Stimulated activated CD4-positive, alpha-beta T cell treated with anti-CD3 and anti-CD28 coated beads, TNF-alpha, amount 100 ng/mL, for 48 hours (primary cell): Measurements from ENCODE around the gene PREP.
"Not testable (repeated sequence)": the region's sequence is repeated elsewhere in the genome, so short reads cannot be mapped to it uniquely, and the experiment has no call there.

ENCODE experiments used
- DNase-seq, 3 donors: peaks; one replicate each; pipeline ENCODE4 v3.0.0-alpha.2; 2020; ENCODE audit warnings: low read depth in 3 of 3

Gene PREP

DNA sequence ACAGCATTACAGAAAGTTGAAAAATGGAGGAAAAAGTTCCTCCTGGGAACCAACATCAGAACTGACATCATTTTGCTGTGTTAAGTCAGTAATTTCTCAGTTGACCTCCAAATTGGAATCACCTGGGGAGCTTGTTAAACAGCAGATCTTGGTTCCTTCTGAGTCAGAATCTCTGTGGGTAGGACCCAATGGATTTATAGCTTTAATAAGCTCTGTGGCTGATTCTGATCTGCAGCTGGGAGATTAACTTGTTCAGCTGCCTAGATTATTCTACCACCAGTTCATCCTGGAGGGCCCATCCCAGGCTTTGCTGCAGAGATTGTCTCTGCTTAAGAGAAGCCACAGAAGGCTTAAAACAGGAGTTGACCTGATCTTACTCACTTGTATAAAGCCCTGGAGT, 132.4 kb downstream of the PREP start:
- no peak for DNase-seq

DNA sequence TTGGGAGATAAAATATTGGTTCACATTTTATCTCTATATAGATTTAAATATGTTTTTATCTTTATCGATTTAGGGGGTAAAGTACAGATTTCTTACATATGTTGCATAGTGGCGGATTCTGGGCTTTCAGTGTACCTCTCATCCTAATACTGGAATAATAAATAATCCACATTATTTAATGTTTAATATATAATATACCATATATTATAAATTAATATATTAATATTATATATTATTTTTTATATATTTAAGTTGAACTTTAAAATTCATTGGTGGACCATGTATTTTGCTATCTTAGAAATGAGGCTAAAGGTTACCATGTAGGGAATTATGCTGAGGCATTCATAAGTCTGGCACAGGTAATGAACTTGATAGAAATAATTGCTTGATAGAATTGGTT, 133.5 kb downstream of the PREP start:
- DNase-seq, result no peak

DNA sequence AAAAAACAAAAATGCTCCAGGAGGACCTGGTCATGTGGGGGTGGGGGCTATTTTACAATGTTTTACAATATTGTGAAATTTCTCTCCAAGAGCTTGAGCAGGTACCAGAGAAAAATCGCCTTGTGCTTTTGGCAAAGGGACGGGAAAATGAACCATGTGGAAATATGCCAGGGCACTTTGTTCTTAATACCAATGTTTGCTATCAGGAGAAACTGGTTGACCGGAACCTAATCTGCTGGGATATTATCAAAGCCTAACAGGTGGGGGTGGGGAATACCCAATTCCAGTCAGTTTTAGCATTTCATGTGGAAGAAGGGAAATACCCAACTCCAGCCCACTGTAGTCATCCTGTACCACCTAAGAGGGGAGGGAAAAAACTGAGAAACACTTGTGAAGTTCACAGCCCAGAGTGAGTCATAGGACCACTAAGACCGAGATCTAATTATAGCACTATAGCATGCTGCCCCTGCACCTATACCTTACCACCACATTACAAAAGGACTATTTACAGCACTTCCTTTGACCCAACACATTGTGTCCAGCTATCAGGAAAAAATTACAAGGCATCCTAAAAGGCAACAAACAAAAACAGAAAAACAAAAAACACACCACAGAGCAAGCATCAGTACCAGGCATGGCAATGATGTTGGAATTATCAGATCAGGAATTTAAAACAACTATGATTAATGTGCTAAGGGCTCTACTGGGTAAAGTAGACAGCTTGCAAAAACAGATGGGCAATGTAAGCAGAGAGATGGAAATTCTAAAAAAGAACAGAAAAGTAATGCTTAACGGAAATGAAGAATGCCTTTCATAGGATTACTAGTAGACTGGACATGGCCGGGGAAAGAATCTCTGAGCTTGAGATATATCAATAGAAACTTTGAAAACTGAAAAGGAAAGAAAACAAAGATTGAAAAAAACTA, 138.9 kb downstream of the PREP start:
- DNase-seq, result no peak

- DNase-seq, result no peak
Measured at GRCh38 chr6:105259913-105260889, 142.7 kb downstream of the PREP start.

- DNase-seq, result no peak
Measured at GRCh38 chr6:105258816-105259215, 144.1 kb downstream of the PREP start.

GRCh38 chr6:105257340-105257739, 145.5 kb downstream of the PREP start:
- no peak for DNase-seq

GRCh38 chr6:105256619-105257018, 146.3 kb downstream of the PREP start:
- no peak for DNase-seq

GRCh38 chr6:105253787-105254186, 149.1 kb downstream of the PREP start:
- DNase-seq, result no peak

GRCh38 chr6:105251689-105252088, 151.2 kb downstream of the PREP start:
- no peak for DNase-seq

- no peak for DNase-seq
Measured at GRCh38 chr6:105250533-105250932, 152.3 kb downstream of the PREP start.

- DNase-seq, result no peak
Measured at GRCh38 chr6:105243487-105243886, 159.4 kb downstream of the PREP start.

DNA sequence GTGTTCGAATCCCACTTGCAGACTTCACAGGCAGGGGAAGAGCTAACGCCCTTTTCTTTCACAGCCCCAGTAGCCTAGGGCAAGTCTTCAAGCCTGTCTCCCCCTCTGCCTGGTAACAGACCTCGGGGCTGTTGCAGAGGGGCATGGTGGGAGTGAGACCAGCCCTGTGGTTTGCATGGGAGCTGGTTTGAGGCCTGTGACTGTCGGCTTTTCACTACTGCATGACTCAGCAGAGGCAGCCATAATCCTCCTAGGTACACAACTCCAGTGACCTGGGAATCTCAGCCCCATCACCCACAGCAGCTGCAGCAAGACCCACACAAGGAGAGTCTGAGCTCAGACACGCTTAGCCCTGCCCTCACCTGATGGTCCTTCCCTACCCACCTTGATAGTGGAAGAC, 167.7 kb downstream of the PREP start:
- DNase-seq, result no peak

DNA sequence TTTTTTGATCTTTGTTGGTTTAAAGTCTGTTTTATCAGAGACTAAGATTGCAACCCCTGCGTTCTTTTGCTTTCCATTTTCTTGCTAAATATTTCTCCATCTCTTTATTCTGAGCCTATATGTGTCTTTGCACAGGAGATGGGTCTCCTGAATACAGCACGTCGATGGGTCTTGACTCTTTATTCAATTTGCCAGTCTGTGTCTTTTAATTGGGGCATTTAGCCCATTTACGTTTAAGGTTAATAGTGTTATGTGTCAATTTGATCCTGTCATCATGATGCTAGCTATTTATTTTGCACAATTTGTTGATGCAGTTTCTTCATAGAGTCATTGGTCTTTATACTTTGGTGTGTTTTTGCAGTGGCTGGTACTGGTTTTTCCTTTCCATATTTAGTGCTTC, 171.1 kb downstream of the PREP start:
- not testable (repeated sequence) for DNase-seq
